Activated CD4-positive, alpha-beta memory T cell treated with anti-CD3 and anti-CD28 coated beads for 36 hours (primary cell): ENCODE data around the gene NEURL4. TPM values are rescaled to one million over a fixed set of nuclear protein-coding genes. Genes with fewer than 3 reads are reported as not detected.

ENCODE experiments used
- total RNA-seq, 2 experiments: library from RNA; stranded (reverse); gene quantifications; one replicate each; pipeline ENCODE4 v1.2.3, GENCODE V29; 2021

Gene NEURL4
- total RNA-seq, 2 experiments from 2014 or later: 26.9 to 29.3 TPM

Other genes starting within 250 kb of the NEURL4 start
- gene CLEC10A, start 249.1 kb downstream of the NEURL4 start, total RNA-seq: not detected
- not detected for gene ASGR2, start 214.5 kb downstream of the NEURL4 start, total RNA-seq
- gene ASGR1, start 150.0 kb downstream of the NEURL4 start, total RNA-seq: 1 to 10 TPM in 1 of 2 experiments, under 1 TPM in 1; 0.76 to 1.2 TPM
- 1 to 10 TPM; 7.9 to 8.4 TPM for gene DLG4, start 109.5 kb downstream of the NEURL4 start, total RNA-seq
- 100 to 1,000 TPM; 332 to 340 TPM for gene ACADVL, start 109.4 kb downstream of the NEURL4 start, total RNA-seq
- 10 to 100 TPM; 44.7 to 48.2 TPM for gene DVL2, start 94.8 kb downstream of the NEURL4 start, total RNA-seq
- 10 to 100 TPM; 24.0 to 28.7 TPM for gene PHF23, start 89.9 kb downstream of the NEURL4 start, total RNA-seq
- gene GABARAP, start 86.9 kb downstream of the NEURL4 start, total RNA-seq: 100 to 1,000 TPM; 188 to 199 TPM
- 100 to 1,000 TPM; 155 to 164 TPM for gene CTDNEP1, start 77.6 kb downstream of the NEURL4 start, total RNA-seq
- 10 to 100 TPM; 49.6 to 52.4 TPM for gene ELP5, start 77.1 kb downstream of the NEURL4 start, total RNA-seq
- gene CLDN7, start 66.9 kb downstream of the NEURL4 start, total RNA-seq: 1 to 10 TPM; 1.5 to 1.6 TPM
- under 1 TPM; 0.15 to 0.19 TPM for gene SLC2A4, start 47.6 kb downstream of the NEURL4 start, total RNA-seq
- under 1 TPM; 0.70 to 0.83 TPM for gene YBX2, start 34.7 kb downstream of the NEURL4 start, total RNA-seq
- gene EIF5A, start 21.7 kb downstream of the NEURL4 start, total RNA-seq: 100 to 1,000 TPM; 774 to 776 TPM
- 10 to 100 TPM; 34.9 to 38.7 TPM for gene GPS2, start 14.0 kb downstream of the NEURL4 start, total RNA-seq
- 100 to 1,000 TPM; 391 to 405 TPM for gene ACAP1, start 7.2 kb upstream of the NEURL4 start, total RNA-seq
- 1 to 10 TPM; 2.6 to 2.8 TPM for gene KCTD11, start 22.8 kb upstream of the NEURL4 start, total RNA-seq
- not detected for gene TMEM95, start 25.8 kb upstream of the NEURL4 start, total RNA-seq
- gene TNK1, start 51.8 kb upstream of the NEURL4 start, total RNA-seq: 1 to 10 TPM; 3.7 to 4.4 TPM
- gene PLSCR3, start 65.2 kb upstream of the NEURL4 start, total RNA-seq: 10 to 100 TPM; 78.2 to 87.0 TPM
- 10 to 100 TPM; 87.0 to 88.5 TPM for gene TMEM256, start 74.8 kb upstream of the NEURL4 start, total RNA-seq
- gene NLGN2, start 78.5 kb upstream of the NEURL4 start, total RNA-seq: 1 to 10 TPM; 9.0 to 9.9 TPM
- not detected for gene SPEM1, start 91.0 kb upstream of the NEURL4 start, total RNA-seq
- gene SPEM2, start 96.3 kb upstream of the NEURL4 start, total RNA-seq: not detected
- not detected for gene SPEM3, start 99.5 kb upstream of the NEURL4 start, total RNA-seq
- 10 to 100 TPM; 11.4 to 11.6 TPM for gene TMEM102, start 106.1 kb upstream of the NEURL4 start, total RNA-seq
- gene FGF11, start 110.2 kb upstream of the NEURL4 start, total RNA-seq: 1 to 10 TPM; 1.0 to 2.1 TPM
- 1 to 10 TPM; 7.7 to 8.5 TPM for gene CHRNB1, start 115.7 kb upstream of the NEURL4 start, total RNA-seq
- gene ZBTB4, start 150.3 kb upstream of the NEURL4 start, total RNA-seq: 10 to 100 TPM; 16.5 to 16.7 TPM
- gene SLC35G6, start 152.1 kb upstream of the NEURL4 start, total RNA-seq: not detected
- 100 to 1,000 TPM; 180 to 187 TPM for gene POLR2A, start 155.0 kb upstream of the NEURL4 start, total RNA-seq
- 10 to 100 TPM; 19.7 to 22.4 TPM for gene TNFSF12, start 219.7 kb upstream of the NEURL4 start, total RNA-seq
- under 1 TPM; 0.71 to 0.94 TPM for gene TNFSF13, start 229.4 kb upstream of the NEURL4 start, total RNA-seq
- 10 to 100 TPM; 50.8 to 53.2 TPM for gene SENP3, start 232.6 kb upstream of the NEURL4 start, total RNA-seq